ENCODE data around the gene PRDM16. TPM values are rescaled to one million over a fixed set of nuclear protein-coding genes. Genes with fewer than 3 reads are reported as not detected.
A peak's percentile ranks its signal among the peaks of the same experiment; 100 is the strongest.
"Not testable (repeated sequence)": the region's sequence is repeated elsewhere in the genome, so short reads cannot be mapped to it uniquely, and the experiment has no call there.

The PRDM16 gene
- polyA plus RNA-seq, 6 donors from 2014 or later, result not detected

DNA sequence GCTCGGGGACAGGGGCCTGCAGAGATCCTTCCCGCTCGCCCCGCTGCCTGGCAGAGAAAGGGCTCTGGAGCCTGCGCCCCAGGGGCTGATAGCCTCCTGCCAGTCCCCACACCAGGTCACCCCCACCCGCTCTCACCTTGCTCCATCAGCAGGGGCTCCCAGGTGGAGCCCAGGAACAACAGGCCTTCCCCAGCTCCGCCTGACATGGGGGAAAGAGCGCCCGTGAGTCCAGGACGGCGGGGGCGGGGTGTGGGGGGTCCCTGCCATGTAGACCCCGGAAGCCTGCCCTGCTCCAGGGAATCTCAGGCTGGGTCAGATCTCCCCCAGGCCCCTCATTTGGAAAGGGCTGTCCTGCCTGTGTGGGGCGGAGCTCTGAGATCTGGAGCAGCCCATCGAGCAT, 166.5 kb downstream of the PRDM16 start:
- DNase-seq (no peak), ATAC-seq (ENCODE audit: low read depth in 2 of 2) (no peak)
- Mint-ChIP-seq H3K27me3 (no peaks in the 10 kb centered on the region), H3K4me1 (no peaks in the 10 kb centered on the region), H3K4me3 (no peak overlapping the region), H3K36me3 (no peaks in the 10 kb centered on the region), H3K9me3 (peaks cover 0 to 7% (median 0%) of the 10 kb centered on the region in 7 donors), H3K27ac (no peak overlapping the region)

DNA sequence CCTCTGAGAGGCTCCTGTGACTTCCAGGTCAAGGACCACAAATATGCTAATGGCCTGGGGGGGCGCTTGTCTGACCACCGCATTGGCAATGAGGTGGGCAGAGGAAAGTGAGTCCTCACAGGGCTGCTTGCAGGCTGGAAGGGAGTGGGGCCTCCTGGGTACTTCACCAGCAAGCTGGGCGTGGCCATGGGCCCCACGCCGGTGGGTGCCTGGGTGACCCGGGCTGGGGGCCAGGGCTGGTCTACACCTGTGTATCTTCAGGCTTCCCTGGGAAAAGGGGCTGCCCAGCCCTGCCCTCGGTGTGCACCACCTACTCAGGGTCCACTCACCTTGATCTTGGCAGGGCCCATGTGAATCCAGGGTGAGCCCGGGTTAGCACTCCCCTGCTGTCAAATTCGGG, 167.4 kb downstream of the PRDM16 start:
- H3K4me1 Mint-ChIP-seq, result no peaks in the 10 kb centered on the region
- H3K9me3 Mint-ChIP-seq, result peaks cover 0 to 7% (median 0%) of the 10 kb centered on the region in 7 donors
- H3K27me3 Mint-ChIP-seq, result no peaks in the 10 kb centered on the region
- H3K36me3 Mint-ChIP-seq, result no peaks in the 10 kb centered on the region
- H3K27ac Mint-ChIP-seq, result no peak overlapping the region
- H3K4me3 Mint-ChIP-seq, result no peak overlapping the region
- DNase-seq (no peak), ATAC-seq (ENCODE audit: low read depth in 2 of 2) (no peak)

- H3K9me3 Mint-ChIP-seq, result peaks cover 0 to 7% (median 0%) of the 10 kb centered on the region in 7 donors
Measured at GRCh38 chr1:3236955-3237354, 168.0 kb downstream of the PRDM16 start.

GRCh38 chr1:3237570-3237969, 168.6 kb downstream of the PRDM16 start:
- H3K27ac Mint-ChIP-seq, result no peak overlapping the region
- no peaks in the 10 kb centered on the region for H3K36me3 Mint-ChIP-seq
- peaks cover 0 to 7% (median 0%) of the 10 kb centered on the region in 7 donors for H3K9me3 Mint-ChIP-seq
- DNase-seq, result no peak
- H3K4me1 Mint-ChIP-seq, result no peaks in the 10 kb centered on the region
- ATAC-seq (ENCODE audit: low read depth in 2 of 2), result no peak
- H3K4me3 Mint-ChIP-seq, result no peak overlapping the region
- no peaks in the 10 kb centered on the region for H3K27me3 Mint-ChIP-seq

More at GRCh38 chr1:3236955-3237354, 168.0 kb downstream of the PRDM16 start:
- Mint-ChIP-seq H3K4me1 (no peaks in the 10 kb centered on the region), H3K4me3 (no peak overlapping the region), H3K36me3 (no peaks in the 10 kb centered on the region), H3K27me3 (no peaks in the 10 kb centered on the region), H3K27ac (no peak overlapping the region)
- no peak for ATAC-seq (ENCODE audit: low read depth in 2 of 2)
- DNase-seq, result no peak

- Mint-ChIP-seq H3K36me3 (no peaks in the 10 kb centered on the region), H3K9me3 (peaks cover 0 to 7% (median 0%) of the 10 kb centered on the region in 7 donors), H3K27me3 (no peaks in the 10 kb centered on the region), H3K4me3 (no peak overlapping the region), H3K4me1 (no peaks in the 10 kb centered on the region), H3K27ac (no peak overlapping the region)
- DNase-seq, result no peak
- ATAC-seq (ENCODE audit: low read depth in 2 of 2), result no peak
Measured at GRCh38 chr1:3237994-3238702, 169.1 kb downstream of the PRDM16 start.

DNA sequence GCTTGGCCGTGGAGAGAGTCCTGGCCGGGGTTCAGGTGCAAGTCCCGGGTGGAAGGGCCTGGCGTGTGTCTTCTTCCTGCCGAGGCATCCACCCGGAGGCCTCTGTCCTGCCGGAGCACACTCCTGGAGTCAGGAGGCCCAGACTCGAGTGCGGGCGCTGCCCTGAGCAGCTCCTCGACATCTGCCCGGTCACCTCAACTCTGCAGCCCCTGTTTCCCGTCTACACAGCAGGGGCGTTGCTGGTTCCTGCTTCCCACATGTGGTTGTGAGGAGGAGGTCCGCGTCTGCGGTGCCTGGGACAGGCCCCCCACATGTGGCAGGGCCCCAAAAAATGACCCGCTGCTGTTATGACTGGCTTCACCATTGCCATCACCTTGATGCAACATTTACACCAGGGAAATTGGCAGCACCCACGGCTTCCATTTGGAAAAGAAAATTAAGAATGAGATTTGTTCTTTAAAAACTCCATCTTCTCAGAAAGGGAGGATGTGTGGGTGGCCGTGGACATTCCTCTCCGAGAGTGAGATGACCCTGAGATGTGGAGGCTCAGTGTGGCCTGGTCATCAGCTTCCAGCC, 169.8 kb downstream of the PRDM16 start:
- peaks cover 0 to 7% (median 0%) of the 10 kb centered on the region in 7 donors for H3K9me3 Mint-ChIP-seq
- H3K27me3 Mint-ChIP-seq, result no peaks in the 10 kb centered on the region
- H3K27ac Mint-ChIP-seq, result no peak overlapping the region
- ATAC-seq (ENCODE audit: low read depth in 2 of 2) (no peak), DNase-seq (no peak)
- H3K4me3 Mint-ChIP-seq, result no peak overlapping the region
- H3K36me3 Mint-ChIP-seq, result no peaks in the 10 kb centered on the region
- H3K4me1 Mint-ChIP-seq, result no peaks in the 10 kb centered on the region

DNA sequence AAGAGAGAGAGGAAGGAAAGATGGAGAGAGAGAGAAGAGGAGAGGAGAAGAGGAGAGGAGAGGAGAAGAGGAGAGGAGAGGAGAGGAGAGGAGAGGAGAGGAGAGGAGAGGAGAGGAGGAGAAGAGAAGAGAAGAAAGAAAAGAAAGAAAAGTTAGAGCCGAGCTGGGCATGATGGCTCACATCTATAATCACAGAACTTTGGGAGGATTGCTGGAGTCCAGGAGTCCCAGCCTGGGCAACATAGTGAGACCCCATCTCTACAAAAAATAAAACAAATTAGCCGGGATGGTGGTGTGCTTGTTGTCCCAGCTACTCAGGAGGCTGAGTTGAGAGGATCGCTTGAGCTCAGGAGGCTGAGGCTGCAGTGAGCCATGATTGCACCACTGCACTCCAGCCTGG, 171.0 kb downstream of the PRDM16 start:
- not testable (repeated sequence) for H3K9me3 Mint-ChIP-seq; H3K36me3 Mint-ChIP-seq; H3K27ac Mint-ChIP-seq; H3K27me3 Mint-ChIP-seq; H3K4me1 Mint-ChIP-seq; DNase-seq; ATAC-seq (ENCODE audit: low read depth in 2 of 2)
- peak overlapping the region in 1 of 8 donors; percentile 66 for H3K4me3 Mint-ChIP-seq

GRCh38 chr1:3240524-3241235, 171.7 kb downstream of the PRDM16 start:
- Mint-ChIP-seq H3K27me3 (peaks cover 0 to 2% (median 0%) of the 10 kb centered on the region in 3 donors), H3K9me3 (peaks cover 0 to 7% (median 0%) of the 10 kb centered on the region in 7 donors), H3K36me3 (no peaks in the 10 kb centered on the region), H3K4me1 (no peaks in the 10 kb centered on the region), H3K4me3 (no peak overlapping the region), H3K27ac (no peak overlapping the region)
- no peak for DNase-seq
- no peak for ATAC-seq (ENCODE audit: low read depth in 2 of 2)

- no peak for ATAC-seq (ENCODE audit: low read depth in 2 of 2)
- no peak for DNase-seq
- H3K4me1 Mint-ChIP-seq, result no peaks in the 10 kb centered on the region
Measured at GRCh38 chr1:3241236-3241550, 172.2 kb downstream of the PRDM16 start.

DNA sequence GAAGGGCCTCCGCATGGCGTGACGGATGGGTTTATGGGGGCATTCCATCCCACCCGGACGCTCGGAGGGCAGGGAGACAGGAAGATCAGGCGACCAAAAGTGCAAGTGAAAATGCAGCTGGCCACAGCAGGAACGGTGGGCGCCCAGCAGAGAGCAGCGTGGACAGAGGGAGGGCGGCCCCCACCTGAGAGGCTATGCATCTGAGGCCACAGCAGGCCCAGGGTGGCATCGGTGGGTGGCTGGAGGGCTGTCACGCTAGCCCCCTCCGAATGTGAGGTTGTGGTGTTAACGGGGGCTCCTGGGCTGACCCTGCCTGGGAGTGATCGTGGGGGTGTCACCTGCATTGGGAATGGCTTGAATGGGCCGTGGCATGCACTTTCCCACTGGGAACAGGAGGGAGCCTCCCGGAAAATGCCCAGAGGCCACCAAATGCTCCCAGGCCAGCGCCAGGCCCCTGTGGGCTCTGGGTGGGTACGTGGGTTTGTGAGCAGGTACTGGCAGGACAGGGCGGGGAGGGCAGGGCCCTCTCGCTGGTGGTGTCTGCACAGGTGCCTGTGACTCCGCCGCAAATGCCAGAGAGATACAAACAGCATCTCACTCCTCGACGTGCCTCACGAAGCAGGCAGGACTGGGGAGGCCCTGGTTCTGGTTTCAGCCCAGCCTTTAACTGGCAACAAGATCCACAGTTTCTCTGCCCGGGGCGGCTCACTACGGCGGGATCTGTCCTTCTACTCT, 172.8 kb downstream of the PRDM16 start:
- H3K4me3 Mint-ChIP-seq, result no peak overlapping the region
- ATAC-seq (ENCODE audit: low read depth in 2 of 2) (no peak), DNase-seq (no peak)
- H3K27me3 Mint-ChIP-seq, result peaks cover 2 to 9% (median 3%) of the 10 kb centered on the region in 3 donors
- H3K36me3 Mint-ChIP-seq, result no peaks in the 10 kb centered on the region
- H3K27ac Mint-ChIP-seq, result no peak overlapping the region
- no peaks in the 10 kb centered on the region for H3K4me1 Mint-ChIP-seq
- H3K9me3 Mint-ChIP-seq, result peaks cover 0 to 7% (median 0%) of the 10 kb centered on the region in 7 donors

More at GRCh38 chr1:3241236-3241550, 172.2 kb downstream of the PRDM16 start:
- Mint-ChIP-seq H3K36me3 (no peaks in the 10 kb centered on the region), H3K27ac (no peak overlapping the region), H3K27me3 (peaks cover 0 to 6% (median 0%) of the 10 kb centered on the region in 3 donors), H3K9me3 (peaks cover 0 to 7% (median 0%) of the 10 kb centered on the region in 7 donors), H3K4me3 (no peak overlapping the region)

- Mint-ChIP-seq H3K27me3 (peaks cover 6 to 15% (median 7%) of the 10 kb centered on the region in 3 donors), H3K27ac (no peak overlapping the region), H3K36me3 (no peaks in the 10 kb centered on the region), H3K4me1 (no peaks in the 10 kb centered on the region), H3K9me3 (peaks cover 0 to 7% (median 0%) of the 10 kb centered on the region in 7 donors), H3K4me3 (no peak overlapping the region)
- DNase-seq, result no peak
- no peak for ATAC-seq (ENCODE audit: low read depth in 2 of 2)
Measured at GRCh38 chr1:3242408-3243260, 173.6 kb downstream of the PRDM16 start.

DNA sequence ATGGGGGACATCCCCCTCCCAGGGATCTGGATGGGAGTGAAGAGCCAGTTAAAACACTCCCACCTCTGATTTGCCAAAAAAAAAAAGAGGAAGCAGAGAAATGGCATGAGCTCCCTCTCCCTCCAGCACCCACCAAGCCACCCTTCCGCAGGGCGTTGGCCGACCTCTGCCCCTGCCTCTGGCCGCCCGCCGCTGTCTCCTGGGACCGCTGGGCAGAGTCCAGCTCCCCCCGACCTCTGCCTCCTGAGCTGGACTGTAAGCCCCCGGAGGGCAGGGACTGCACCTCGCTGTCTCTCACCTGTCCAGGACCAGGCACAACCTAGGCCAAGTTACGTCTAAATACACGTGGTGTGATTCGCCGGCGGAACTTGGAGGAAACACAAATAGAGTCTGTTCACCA, 174.3 kb downstream of the PRDM16 start:
- Mint-ChIP-seq H3K9me3 (peaks cover 0 to 7% (median 0%) of the 10 kb centered on the region in 7 donors), H3K4me1 (no peaks in the 10 kb centered on the region), H3K27me3 (peaks cover 6 to 22% (median 7%) of the 10 kb centered on the region in 3 donors), H3K27ac (no peak overlapping the region), H3K36me3 (no peaks in the 10 kb centered on the region), H3K4me3 (no peak overlapping the region)
- no peak for DNase-seq
- ATAC-seq (ENCODE audit: low read depth in 2 of 2), result no peak

Measured in naive B cell (primary cell).